T-cell (primary cell): ENCODE measurements around the gene AGAP1. TPM values are rescaled to one million over a fixed set of nuclear protein-coding genes. Genes with fewer than 3 reads are reported as not detected.

Experiments
- ATAC-seq, 4 experiments: fragments of 200-7000 bp in 3 of 4; fragments of 150-1000 bp in 1 of 4; cut with Tn5 transposase; replicated peaks in 1 of 4; 1 replicate in 3 of 4; 2 replicates in 1 of 4; pipeline ENCODE4 v1.10.0; 2021; ENCODE audit warnings: moderate library complexity in 3 of 4, mild to moderate bottlenecking in 2 of 4, moderate number of reproducible peaks in 1 of 4
- CTCF ChIA-PET, 2 donors: fragments of 300-600 bp; sonication (Branson Sonifier 250); formaldehyde crosslinking; loops; one replicate each; lab custom pipeline; 2022; ENCODE audit warnings: antibody characterized with exemption in 2 of 2; lab: Charles Lee
- POLR2A ChIA-PET, 2 donors: fragments of 300-600 bp; sonication (Branson Sonifier 250); formaldehyde crosslinking; loops; one replicate each; lab custom pipeline; 2022; ENCODE audit warnings: antibody characterized with exemption in 2 of 2; lab: Charles Lee
- DNase-seq, 35 experiments: peaks; one replicate each; pipeline versions ENCODE4 v3.0.0 to v3.0.0-alpha.2; 2013 to 2023
- H3K27ac ChIP-seq: one replicate; pipeline ENCODE4 v1.5.1; 2013; ENCODE audit warnings: low read length
- H3K27me3 ChIP-seq, 2 experiments: replicated peaks in 1 of 2; 1 replicate in 1 of 2; 2 replicates in 1 of 2; pipeline versions ENCODE4 v1.6.1 to v1.7.0; 2013; ENCODE audit warnings: low read length in 1 of 2, mixed read lengths in 1 of 2; ENCODE audit not compliant: control insufficient read depth in 2 of 2, insufficient read depth in 2 of 2; ENCODE audit errors: extremely low read depth in 1 of 2
- H3K36me3 ChIP-seq, 2 donors: 1 replicate in 1 of 2; 2 replicates in 1 of 2; pipeline versions ENCODE4 v1.6.1 to v1.7.0; 2013; ENCODE audit warnings: low read length in 1 of 2; ENCODE audit not compliant: control insufficient read depth in 2 of 2, insufficient read depth in 1 of 2; ENCODE audit errors: extremely low read depth in 1 of 2
- H3K4me1 ChIP-seq, 2 experiments: 1 replicate in 1 of 2; 2 replicates in 1 of 2; pipeline versions ENCODE4 v1.6.1 to v1.7.0; 2013; ENCODE audit warnings: low read length in 2 of 2, mixed read lengths in 1 of 2; ENCODE audit not compliant: insufficient read depth in 2 of 2, control insufficient read depth in 1 of 2; ENCODE audit errors: extremely low read depth in 1 of 2
- H3K4me3 ChIP-seq, 2 donors: 1 replicate in 1 of 2; 2 replicates in 1 of 2; pipeline versions ENCODE4 v1.5.1 to v1.7.0; 2013; ENCODE audit warnings: mild to moderate bottlenecking in 2 of 2, low read length in 1 of 2, moderate library complexity in 1 of 2; ENCODE audit not compliant: control insufficient read depth in 1 of 2; ENCODE audit errors: extremely low read depth in 1 of 2
- H3K9me3 ChIP-seq: 2 replicates; pipeline ENCODE4 v1.7.0; 2013
- H3K27ac Mint-ChIP-seq, 2 donors: one replicate each; pipeline ENCODE4 v1.8.0; 2020 to 2021; ENCODE audit warnings: mild to moderate bottlenecking in 2 of 2, mixed read lengths in 2 of 2
- H3K27me3 Mint-ChIP-seq, 2 donors: one replicate each; pipeline ENCODE4 v1.8.0; 2021 to 2022; ENCODE audit warnings: mixed read lengths in 2 of 2
- H3K36me3 Mint-ChIP-seq: one replicate; pipeline ENCODE4 v1.8.0; 2021; ENCODE audit warnings: mixed read lengths
- H3K4me1 Mint-ChIP-seq, 3 donors: one replicate each; pipeline ENCODE4 v1.8.0; 2020 to 2022; ENCODE audit warnings: mixed read lengths in 3 of 3, mild to moderate bottlenecking in 1 of 3
- H3K4me3 Mint-ChIP-seq, 3 donors: one replicate each; pipeline ENCODE4 v1.8.0; 2020 to 2022; ENCODE audit warnings: mild to moderate bottlenecking in 3 of 3, mixed read lengths in 3 of 3, moderate library complexity in 3 of 3
- H3K9me3 Mint-ChIP-seq, 3 donors: one replicate each; pipeline ENCODE4 v1.8.0; 2020 to 2022; ENCODE audit warnings: mixed read lengths in 3 of 3
- WGBS: methylation state at CpG from one replicate; pipeline ENCODE4 v1.1.5; 2013; ENCODE audit warnings: missing lambda C conversion rate; ENCODE audit not compliant: insufficient coverage; 5-methylcytosine and 5-hydroxymethylcytosine counted together
- total RNA-seq, 35 experiments: library from RNA in 6 of 35; stranded (reverse) in 6 of 35; fragments of 120-200 nt in 1 of 35; gene quantifications; one replicate each; pipeline versions ENCODE4 v1.2.1 to v1.2.4 and lab custom pipeline; 2013 to 2026

Gene AGAP1
- total RNA-seq, 5 donors from 2014 or later (not counting 1 experiment from before 2014, with no cell fraction given): 3.9 to 15.6 (median 5.2) TPM

- POLR2A ChIA-PET: interaction anchor here in 1 of 2 donors (0.6 kb wide), 1 partner anchor 24 kb away, joined by 5 read pairs; no protein-coding TSS in a partner anchor
- no peak overlapping the region for H3K27ac Mint-ChIP-seq
Measured at GRCh38 chr2:236044191-236044590, 550.3 kb downstream of the AGAP1 start.

GRCh38 chr2:236045251-236046235 is 551.7 kb downstream of the AGAP1 start:
- H3K4me1 ChIP-seq: no peaks in the 10 kb centered on the region
- H3K36me3 Mint-ChIP-seq: no peaks in the 10 kb centered on the region
- H3K27ac ChIP-seq: no peak overlapping the region
- ChIA-PET CTCF (no interaction called here), POLR2A (no interaction called here)
- H3K9me3 Mint-ChIP-seq: no peaks in the 10 kb centered on the region
- no peak overlapping the region for H3K27ac Mint-ChIP-seq
- no peak overlapping the region for H3K4me3 Mint-ChIP-seq
- no peak overlapping the region for H3K4me3 ChIP-seq
- H3K9me3 ChIP-seq: no peaks in the 10 kb centered on the region
- H3K36me3 ChIP-seq: no peaks in the 10 kb centered on the region
- WGBS: 75% methylated on average over 21 of the region's 26 CpGs
- peaks cover 3 to 8% of the 10 kb centered on the region in 2 donors for H3K27me3 Mint-ChIP-seq
- peaks cover 0 to 10% (median 7%) of the 10 kb centered on the region in 3 donors for H3K4me1 Mint-ChIP-seq
- H3K27me3 ChIP-seq: no peaks in the 10 kb centered on the region
- ATAC-seq: no peak
- DNase-seq: no peak

More at GRCh38 chr2:236044191-236044590, 550.3 kb downstream of the AGAP1 start:
- Histone ChIP-seq H3K4me1 (no peaks in the 10 kb centered on the region), H3K36me3 (no peaks in the 10 kb centered on the region), H3K27ac (no peak overlapping the region), H3K9me3 (no peaks in the 10 kb centered on the region), H3K27me3 (no peaks in the 10 kb centered on the region), H3K4me3 (no peak overlapping the region)
- no peaks in the 10 kb centered on the region for H3K36me3 Mint-ChIP-seq
- CTCF ChIA-PET: no interaction called here
- ATAC-seq: no peak
- no peak for DNase-seq
- no peak overlapping the region for H3K4me3 Mint-ChIP-seq
- peaks cover 0 to 3% (median 0%) of the 10 kb centered on the region in 3 donors for H3K4me1 Mint-ChIP-seq
- H3K9me3 Mint-ChIP-seq: no peaks in the 10 kb centered on the region
- WGBS: 91% methylated on average over 6 of the region's 6 CpGs
- peaks cover 3 to 11% of the 10 kb centered on the region in 2 donors for H3K27me3 Mint-ChIP-seq

DNA sequence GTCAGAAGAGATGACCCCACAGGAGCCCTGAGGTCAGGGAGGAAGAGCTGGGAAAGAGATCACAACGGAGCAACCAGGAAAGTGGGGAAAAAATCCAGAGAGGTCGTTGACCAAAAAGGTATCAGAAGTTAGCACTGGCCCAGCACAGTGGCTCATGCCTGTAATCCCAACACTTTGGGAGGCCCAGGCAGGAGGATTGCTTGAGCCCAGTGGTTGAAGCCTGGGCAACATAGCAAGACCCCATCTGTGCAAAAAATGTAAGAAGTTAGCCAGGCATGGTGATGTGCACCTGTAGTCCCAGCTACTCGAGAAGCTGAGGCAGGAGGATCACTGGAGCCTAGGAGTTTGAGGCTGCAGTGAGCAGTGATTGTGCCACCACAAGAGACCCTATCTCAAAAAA is 552.9 kb downstream of the AGAP1 start:
- no peaks in the 10 kb centered on the region for H3K9me3 ChIP-seq
- H3K4me1 ChIP-seq: no peaks in the 10 kb centered on the region
- H3K27me3 Mint-ChIP-seq: peaks cover 7% of the 10 kb centered on the region in 2 donors
- ChIA-PET CTCF (no interaction called here), POLR2A (no interaction called here)
- no peak overlapping the region for H3K27ac Mint-ChIP-seq
- WGBS: 74% methylated on average over 3 of the region's 3 CpGs
- H3K4me3 Mint-ChIP-seq: no peak overlapping the region
- H3K9me3 Mint-ChIP-seq: no peaks in the 10 kb centered on the region
- DNase-seq: no peak
- no peaks in the 10 kb centered on the region for H3K36me3 Mint-ChIP-seq
- no peak overlapping the region for H3K27ac ChIP-seq
- H3K4me1 Mint-ChIP-seq: peaks cover 0 to 10% (median 7%) of the 10 kb centered on the region in 3 donors
- ATAC-seq: no peak
- no peaks in the 10 kb centered on the region for H3K36me3 ChIP-seq
- peaks cover 0 to 6% of the 10 kb centered on the region in 2 experiments for H3K27me3 ChIP-seq
- H3K4me3 ChIP-seq: no peak overlapping the region

GRCh38 chr2:236047176-236047575 is 553.3 kb downstream of the AGAP1 start:
- ATAC-seq (no peak), DNase-seq (no peak)
- CTCF ChIA-PET: no interaction called here
- Mint-ChIP-seq H3K4me1 (peaks cover 0 to 10% (median 7%) of the 10 kb centered on the region in 3 donors), H3K27me3 (peaks cover 3 to 7% of the 10 kb centered on the region in 2 donors), H3K4me3 (no peak overlapping the region), H3K36me3 (no peaks in the 10 kb centered on the region), H3K9me3 (no peaks in the 10 kb centered on the region), H3K27ac (no peak overlapping the region)
- Histone ChIP-seq H3K4me3 (no peak overlapping the region), H3K27ac (no peak overlapping the region), H3K27me3 (peaks cover 0 to 9% of the 10 kb centered on the region in 2 experiments), H3K9me3 (no peaks in the 10 kb centered on the region), H3K4me1 (no peaks in the 10 kb centered on the region), H3K36me3 (no peaks in the 10 kb centered on the region)
- WGBS: 81% methylated on average over 8 of the region's 10 CpGs
- POLR2A ChIA-PET: no interaction called here

DNA sequence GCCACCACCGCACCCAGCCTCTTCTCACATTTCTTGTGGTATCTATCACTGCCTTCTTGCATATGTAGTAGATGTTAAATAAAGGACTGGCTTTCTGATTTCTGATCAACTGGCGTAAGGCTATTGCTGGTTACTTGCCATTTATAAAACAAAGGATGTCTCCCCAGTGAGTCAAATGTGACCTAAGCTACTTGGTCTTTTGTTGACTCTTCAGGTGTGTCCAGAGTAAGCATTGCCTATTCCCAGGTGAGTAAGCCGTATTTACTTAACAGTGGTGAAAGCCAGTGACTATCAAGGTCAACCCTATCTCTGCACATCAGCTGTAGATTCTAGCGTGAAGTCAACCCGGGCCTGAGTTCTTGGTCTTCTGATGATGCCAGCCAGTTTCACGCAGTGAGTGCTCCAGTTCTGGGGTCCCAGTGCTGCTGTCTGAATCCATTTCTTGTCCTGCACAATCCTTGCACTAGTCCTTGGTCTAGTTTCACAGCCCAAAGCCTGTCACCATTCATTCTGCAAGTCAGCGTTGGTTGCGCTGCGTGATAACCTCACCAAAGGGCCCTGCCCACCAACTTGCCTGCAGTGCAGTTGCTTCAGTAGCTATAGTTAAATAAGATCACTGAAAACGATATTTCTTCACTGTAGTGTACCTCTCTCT is 554.2 kb downstream of the AGAP1 start:
- Mint-ChIP-seq H3K27me3 (peaks cover 8 to 9% of the 10 kb centered on the region in 2 donors), H3K4me1 (peaks cover 0 to 10% (median 7%) of the 10 kb centered on the region in 3 donors), H3K36me3 (no peaks in the 10 kb centered on the region), H3K27ac (no peak overlapping the region), H3K4me3 (no peak overlapping the region), H3K9me3 (no peaks in the 10 kb centered on the region)
- ChIA-PET POLR2A (no interaction called here), CTCF (no interaction called here)
- Histone ChIP-seq H3K36me3 (no peaks in the 10 kb centered on the region), H3K9me3 (no peaks in the 10 kb centered on the region), H3K27me3 (peaks cover 0 to 11% of the 10 kb centered on the region in 2 experiments), H3K27ac (no peak overlapping the region), H3K4me1 (no peaks in the 10 kb centered on the region), H3K4me3 (no peak overlapping the region)
- DNase-seq (no peak), ATAC-seq (no peak)
- 94% methylated on average over 9 of the region's 10 CpGs for WGBS

DNA sequence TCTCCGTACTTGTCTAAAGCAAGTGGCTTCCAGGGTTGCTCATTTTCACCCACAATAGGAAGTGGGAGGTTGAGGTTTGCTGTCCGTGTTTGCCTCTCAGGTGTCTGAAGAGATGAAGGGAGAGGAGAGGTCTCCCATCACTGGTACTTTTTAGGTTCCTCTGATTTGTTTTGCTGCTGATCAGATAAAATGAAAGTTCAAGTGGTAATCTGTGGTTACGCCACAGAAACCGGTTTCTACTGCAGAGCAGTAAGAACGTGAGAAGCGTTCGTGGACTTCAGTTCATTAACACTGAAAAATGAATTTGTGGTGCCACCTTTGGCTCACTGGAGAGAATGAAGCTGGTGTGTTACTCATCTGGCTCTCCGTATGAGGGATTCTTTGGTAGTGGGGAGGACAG is 556.1 kb downstream of the AGAP1 start:
- CTCF ChIA-PET: no interaction called here
- Histone ChIP-seq H3K27ac (no peak overlapping the region), H3K9me3 (no peaks in the 10 kb centered on the region), H3K4me1 (no peaks in the 10 kb centered on the region), H3K27me3 (peaks cover 0 to 17% of the 10 kb centered on the region in 2 experiments), H3K4me3 (no peak overlapping the region), H3K36me3 (no peaks in the 10 kb centered on the region)
- peak overlapping the region in 1 of 2 donors; percentile 20 for H3K27ac Mint-ChIP-seq
- DNase-seq: peak in 1 of 35 experiments; percentile 21
- 19% methylated on average over 7 of the region's 8 CpGs for WGBS
- H3K9me3 Mint-ChIP-seq: no peaks in the 10 kb centered on the region
- H3K36me3 Mint-ChIP-seq: no peaks in the 10 kb centered on the region
- POLR2A ChIA-PET: no interaction called here
- peak in 1 of 4 experiments; percentile 41 for ATAC-seq
- peaks cover 0 to 10% (median 7%) of the 10 kb centered on the region in 3 donors for H3K4me1 Mint-ChIP-seq
- peaks cover 15 to 16% of the 10 kb centered on the region in 2 donors for H3K27me3 Mint-ChIP-seq
- no peak overlapping the region for H3K4me3 Mint-ChIP-seq
